Fibroblast of peridontal ligament (primary cell): ENCODE data around the gene TRABD2B.

ENCODE experiments used
- DNase-seq: peaks from one replicate; pipeline ENCODE4 v3.0.0-alpha.2; 2010; ENCODE audit errors: extremely low read depth

Gene TRABD2B

DNA sequence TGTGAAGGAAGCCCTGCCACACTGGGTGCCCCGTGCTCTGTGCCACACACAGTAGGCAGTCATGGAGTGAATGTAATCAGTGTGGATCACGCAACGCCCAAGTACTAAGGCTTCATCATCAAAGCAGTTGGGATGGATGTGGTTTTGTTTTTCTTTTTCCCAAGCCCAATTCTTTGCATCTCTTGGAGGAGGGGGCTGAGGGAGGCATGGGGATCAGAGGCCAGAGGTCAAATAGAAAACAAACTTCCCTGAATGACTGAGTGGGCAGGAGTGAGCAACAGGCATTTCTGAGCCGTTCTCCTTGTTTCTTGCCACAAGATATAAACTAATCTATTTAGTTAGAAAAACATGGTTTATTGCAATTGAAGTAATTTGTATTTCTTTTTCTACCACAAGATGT is 85.3 kb downstream of the TRABD2B start:
- peak; percentile 18 for DNase-seq

DNA sequence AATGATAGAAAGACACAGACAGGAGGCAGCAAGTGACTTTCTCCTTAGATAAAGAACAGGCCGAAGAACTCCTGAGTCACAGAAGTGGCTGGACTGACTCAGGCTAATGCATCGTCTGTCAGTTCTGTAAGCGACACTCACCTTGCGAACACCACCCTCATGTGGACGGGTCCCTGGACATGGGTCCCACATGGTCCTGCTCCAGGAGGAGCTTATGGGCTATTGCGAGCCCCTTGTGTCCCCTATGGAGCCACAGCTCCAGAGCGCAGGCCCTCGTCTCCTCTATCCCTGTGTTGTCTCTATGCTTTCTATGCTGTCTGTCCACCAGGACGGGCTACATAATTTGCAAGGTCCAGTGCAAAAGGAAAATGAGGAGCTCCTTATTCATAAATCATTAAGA is 85.8 kb downstream of the TRABD2B start:
- no peak for DNase-seq

DNA sequence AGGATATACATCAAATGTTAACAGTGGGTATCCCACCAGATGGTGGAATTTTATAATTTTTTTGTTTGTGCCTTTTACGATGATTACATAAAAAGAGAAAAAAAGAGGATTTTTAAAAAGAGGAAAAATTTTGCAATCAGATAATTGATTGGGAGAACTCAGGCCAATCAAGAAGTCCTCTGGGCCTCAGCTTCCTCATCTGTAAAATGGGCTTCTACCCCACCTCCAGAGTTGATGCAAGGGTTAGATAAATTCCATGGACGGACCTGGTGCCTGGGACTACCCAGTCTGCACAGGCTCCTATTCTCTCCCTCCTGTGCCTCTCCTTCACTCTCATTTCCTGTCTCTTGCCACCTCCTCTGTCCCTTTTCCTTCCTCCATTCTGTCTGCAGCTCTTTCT is 88.9 kb downstream of the TRABD2B start:
- DNase-seq: no peak

DNA sequence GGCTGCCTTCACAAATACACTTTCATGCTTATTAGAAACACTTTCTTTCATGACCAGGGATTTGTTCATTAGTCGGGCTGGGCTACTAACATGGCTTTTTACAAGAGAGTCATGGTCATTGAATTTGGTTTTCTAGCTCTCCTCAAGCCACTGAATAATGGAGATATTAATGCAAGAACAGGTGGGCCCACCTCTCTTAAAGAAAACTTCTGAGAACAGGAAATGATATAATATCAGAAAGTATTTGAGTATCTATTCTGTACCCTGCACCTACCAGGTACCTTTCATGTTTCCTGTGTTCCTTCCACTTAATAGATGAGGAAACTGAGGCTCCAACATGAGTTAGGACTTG is 90.0 kb downstream of the TRABD2B start:
- no peak for DNase-seq

DNA sequence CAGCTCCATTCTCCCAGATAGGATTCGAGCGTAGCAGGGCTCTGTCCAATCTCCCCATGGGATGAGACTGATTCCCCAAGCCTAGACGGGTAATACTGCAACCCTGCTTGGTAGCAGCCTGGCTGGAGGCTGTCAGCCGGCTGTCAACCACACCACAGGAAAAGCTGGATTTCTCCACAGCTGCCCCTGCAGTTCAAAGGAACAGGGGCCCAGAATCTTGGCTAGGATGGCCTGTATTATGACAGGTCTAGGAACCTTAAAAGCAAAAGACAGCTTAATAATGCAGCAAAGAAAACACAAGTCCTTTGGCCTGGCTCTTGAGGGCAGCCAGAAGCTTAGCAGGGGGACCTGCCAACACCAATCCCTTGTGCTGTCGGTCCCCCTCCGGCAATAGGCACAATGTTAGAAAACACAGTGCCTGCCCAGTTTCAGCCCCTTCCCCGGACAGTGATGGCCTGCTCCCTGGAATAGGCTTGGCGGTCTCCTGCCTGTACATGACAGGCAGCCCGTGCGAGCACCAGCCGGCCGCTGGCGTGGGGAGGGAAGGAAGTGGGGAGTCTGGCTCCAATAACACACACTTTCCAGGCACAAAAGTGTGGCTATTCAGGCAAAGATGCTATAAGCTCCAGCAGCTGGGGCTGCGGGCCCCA is 90.5 kb downstream of the TRABD2B start:
- no peak for DNase-seq

DNA sequence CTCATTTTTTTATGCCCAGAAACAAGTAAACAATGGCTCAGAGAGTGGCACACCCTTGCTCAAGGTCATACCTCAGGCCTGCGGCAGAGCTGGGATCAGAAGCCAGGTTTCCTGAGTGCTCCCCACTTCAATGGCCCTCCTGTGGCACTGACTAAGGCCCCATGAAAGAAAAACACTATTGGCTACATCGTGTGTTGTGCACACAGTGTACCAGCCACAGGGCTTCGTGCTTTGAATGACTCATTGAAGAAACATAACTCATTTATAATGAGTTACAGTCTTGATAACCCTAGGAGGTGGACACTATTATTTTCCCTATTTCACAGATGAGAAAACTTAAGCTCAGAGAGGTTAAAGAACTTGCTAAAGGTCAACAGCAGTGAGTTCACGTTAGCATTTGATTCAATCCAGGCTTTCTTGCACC is 91.2 kb downstream of the TRABD2B start:
- no peak for DNase-seq

DNA sequence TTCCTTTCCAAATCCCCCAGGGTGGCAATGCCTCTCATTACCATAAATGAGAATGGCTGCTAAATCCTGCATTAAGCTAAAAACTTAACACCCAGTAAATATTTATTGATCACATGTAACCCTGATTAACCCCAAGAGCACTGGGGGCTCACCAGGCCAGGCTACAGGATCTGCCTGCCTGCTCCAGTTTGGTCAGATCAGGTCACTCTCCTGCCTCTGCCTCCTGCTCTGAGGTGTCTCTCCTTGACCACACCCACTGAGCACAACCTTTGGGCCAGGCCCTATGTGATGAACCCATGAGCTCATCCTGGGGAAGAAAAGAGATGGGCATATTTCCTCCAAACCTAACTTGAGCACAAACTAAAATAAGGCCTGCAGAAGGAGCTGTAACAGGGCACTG is 93.5 kb downstream of the TRABD2B start:
- no peak for DNase-seq

DNA sequence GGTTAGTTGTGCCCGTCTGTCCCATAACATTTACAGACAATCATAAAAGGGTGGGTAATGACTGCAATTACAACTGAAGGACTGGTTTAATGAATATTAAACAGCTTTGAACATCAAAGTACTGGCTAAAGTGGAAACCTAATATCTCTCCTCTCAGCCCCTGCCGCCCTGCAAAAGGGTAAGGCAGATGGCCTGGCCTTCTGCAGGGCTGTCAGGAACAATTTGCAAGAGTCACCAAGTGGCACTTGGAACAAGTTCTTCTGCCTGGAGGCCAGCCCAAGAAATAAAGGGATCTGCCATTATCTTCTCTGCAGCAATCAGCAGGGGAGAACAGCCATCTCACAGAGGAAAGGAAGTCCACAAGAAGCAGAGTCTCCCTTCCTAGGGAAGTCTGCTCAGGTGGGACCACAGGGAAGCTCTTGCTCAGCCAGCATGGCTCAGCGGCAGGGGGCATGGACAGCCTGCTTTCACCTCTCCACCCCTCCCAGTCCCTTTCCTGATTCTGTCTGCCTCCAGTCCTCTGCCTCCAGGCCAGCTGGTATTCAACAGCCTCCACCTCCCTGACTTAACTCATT is 96.1 kb downstream of the TRABD2B start:
- DNase-seq: no peak

DNA sequence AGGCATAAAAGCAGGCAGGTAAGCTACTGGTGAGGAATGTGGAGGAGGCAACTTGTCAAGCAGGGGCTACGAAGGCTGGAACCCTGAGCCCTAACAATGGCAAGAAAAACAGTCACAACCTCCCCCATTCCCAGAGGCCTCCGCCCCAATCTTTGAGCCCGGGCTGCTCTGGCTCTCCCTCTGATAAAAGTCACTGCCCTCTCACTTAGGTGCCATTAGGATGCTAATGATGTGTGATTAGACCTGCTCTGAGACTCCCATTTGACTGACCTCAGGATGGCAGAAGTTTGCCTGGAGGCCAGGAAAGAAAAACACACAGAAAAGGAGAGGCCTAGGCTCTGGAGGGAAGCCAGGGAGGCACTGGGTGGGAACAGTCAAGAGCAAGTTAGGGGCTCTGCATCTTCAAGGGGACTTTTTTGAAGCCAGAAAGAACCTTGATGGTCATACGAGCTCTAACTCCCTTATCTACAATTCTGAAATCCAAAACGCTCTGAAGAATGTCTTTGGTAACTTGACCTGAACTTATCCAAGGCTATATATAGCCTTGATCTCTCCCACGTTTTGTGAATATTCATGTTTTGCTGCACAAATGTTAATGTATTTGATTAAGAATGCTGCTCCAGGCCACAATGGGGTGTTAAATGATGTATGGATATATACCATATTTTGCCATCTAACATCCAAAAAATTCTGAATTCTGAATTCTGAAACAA is 98.9 kb downstream of the TRABD2B start:
- DNase-seq: no peak

DNA sequence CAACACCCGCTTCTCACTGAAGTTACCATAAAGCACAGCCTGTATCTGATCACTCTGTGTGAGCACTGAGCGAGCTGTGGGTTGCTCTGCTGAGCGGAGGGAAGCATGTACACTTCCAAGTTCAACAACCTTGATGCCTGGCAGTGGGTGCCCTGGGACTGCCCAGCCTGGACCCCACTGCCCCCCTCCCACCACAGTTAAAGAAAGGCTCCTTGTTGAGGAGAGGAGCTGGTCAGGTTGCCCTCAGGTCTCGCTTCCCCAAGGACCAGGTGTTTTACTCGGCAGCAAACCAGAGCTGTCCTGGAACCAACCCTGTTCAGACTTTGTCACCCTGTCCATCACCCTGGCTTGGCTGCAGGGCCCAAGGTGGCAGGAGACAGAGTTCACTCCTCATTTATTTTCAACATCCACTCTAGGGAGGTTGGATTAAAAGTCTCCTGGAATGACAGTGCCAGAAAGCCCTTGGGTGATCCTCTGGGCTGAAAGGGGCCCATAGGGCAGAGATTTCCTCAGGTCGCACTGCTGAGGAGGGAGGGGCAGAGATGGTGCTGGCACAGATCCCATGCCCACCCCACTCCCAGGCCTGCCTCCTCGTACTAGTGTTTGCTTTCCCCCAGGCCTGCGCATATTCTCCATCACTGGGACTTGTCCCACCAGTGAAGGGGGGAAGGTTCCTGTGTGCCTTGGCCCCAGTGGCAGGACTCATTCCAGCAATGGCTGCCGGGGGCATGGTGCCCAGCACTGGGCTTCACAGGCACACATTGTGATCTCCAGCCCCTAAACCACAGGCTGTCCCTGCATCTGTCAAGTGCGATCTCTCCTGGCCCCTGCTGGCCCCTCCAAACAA is 101.7 kb downstream of the TRABD2B start:
- no peak for DNase-seq

DNA sequence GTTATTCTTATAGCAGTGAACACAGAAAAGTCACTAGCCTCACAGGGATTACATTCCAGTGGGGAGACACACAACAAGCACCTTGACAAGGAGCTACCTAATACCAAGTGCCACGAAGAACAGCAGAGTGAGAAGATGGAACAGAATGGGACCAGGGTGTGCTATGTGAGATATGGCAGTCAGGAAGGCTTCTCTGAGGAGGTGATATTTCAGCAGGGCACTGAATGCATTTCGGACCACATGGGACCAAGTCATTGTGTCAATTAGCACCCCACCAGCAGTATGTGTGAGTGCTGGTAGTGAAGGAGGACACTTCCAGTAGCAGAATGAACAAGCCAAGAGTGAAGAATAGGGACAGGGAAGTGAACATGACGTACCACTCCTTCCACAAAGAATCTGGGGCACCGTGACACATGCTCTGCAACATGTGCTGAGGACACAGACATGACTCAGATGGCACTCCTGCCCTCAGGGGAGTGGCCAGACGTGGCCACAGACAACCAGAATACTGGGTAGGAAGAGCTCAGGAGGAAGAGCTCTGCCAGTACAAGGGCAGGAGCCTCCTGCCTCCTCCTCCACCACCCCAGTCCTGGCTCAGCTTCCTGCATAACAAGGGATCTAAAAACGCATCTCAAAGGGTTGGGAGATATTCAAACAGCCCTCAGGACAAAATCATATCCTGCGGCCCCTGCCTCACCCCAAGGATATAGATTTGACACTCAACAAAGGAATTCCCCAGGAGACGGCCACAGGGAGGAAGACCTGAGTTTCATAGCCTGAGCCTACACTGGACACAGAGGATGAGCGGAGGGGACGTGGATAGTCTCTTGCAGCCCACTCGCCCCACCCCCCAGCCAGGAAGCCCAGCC is 102.5 kb downstream of the TRABD2B start:
- DNase-seq: no peak

DNA sequence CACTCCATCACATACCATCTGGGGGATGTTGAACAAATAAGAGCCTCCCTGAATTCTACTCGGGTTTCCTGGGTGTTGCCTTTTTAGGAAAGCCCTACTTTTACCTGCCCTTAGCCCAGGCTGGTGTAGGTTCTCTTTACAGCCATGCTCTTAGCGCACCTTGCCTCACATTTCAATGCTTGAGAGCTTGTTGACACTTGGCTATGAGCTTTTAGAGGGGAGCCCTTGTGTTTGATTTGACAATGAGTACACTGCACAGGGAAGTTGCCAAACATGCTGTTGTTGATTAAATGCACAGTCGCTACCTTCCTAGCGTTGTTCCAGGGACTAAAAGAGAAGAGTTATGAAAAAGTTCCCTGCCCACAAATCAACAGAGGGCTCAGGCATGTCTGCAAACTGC is 103.8 kb downstream of the TRABD2B start:
- DNase-seq: no peak

DNA sequence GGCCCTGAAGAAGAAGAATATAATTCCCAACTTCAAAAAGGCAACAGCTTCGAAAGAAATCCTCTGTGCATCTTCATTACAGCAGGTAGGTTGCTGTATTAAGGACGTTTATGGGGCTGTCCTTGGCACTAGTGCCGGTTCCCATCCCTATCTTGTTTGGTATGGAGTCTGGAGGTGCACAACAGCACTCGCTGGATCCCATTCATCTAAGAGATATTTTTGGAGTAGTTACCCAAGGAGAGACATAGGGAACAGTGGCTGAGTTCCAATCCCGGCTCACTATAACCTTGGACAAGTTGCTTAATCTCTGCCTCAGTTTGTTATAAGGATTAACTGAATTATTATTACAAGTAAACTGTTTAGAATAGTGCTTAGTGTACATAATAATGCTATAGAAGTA is 106.4 kb downstream of the TRABD2B start:
- no peak for DNase-seq

DNA sequence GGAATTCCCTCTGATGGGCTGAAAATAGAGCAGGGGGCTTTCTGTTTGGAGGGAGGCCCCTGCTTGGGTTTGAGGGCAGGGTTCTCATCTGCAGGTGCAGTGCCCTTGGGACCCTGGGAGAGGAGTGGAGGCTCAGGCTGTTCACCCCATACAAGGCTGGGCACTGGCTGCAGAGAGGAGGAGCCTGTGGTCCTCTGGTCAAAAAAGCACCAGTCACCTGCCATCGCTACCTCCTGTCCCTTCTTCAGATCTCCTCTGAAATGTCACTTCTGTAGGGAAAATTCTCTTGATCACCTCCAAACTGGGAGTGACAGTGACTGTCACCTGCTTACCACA is 108.9 kb downstream of the TRABD2B start:
- no peak for DNase-seq

DNA sequence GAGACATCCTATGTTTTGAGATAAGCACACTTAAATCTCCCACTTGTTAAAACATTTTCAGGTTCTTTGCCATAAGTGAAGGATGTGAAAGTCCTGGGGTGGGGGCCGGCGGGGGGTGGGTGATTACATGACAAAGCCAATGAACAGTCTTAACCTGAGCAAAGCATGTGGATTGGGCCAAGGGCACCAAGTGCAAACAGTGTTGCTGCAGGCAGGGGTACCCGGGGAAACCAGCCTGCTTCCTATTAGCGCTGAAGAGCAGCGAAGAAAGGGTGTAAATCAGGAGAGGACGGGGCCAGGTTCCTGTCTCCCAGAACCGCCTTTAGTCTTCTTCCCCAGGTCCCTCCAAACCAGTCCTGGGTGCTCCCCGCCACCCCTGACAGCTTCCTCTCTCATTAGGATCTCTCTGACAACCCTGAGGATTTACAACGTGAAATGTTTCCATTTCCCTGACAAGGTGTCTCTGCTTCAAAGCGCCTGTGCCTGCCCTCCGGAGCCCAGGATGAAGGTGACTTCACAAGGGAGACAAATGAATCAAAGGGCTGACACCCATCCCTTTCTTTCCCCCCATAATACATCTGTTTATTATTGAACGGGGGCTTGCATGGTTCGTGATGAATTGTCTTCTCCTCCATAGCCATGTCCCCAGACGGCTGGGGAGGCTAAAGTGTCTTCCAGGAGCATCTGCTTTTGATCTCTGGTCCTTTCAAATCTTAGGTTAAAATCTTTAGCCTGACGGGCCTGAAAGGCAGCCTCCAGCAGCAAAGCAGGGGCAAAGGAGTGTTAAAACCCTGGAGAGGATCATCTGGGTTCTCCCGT is 109.5 kb downstream of the TRABD2B start:
- no peak for DNase-seq

DNA sequence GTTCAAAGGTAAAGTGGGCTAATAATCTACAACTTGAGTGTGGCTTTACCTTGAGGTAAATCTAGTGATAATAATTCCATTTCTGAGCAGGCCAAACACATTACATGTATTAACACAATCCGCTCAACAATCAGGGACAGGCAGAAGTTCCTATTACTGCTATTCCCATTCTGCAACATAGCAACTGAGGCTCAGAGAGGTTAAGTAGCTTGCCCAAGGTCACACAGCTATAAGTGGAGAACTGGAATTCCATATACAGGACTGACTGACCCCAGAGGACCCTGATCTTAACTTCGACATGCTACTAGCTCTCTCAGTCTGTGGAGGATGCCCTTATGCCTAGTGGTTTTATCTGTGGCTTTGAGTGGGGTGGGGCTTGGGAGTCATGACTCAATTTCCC is 110.1 kb downstream of the TRABD2B start:
- no peak for DNase-seq

DNA sequence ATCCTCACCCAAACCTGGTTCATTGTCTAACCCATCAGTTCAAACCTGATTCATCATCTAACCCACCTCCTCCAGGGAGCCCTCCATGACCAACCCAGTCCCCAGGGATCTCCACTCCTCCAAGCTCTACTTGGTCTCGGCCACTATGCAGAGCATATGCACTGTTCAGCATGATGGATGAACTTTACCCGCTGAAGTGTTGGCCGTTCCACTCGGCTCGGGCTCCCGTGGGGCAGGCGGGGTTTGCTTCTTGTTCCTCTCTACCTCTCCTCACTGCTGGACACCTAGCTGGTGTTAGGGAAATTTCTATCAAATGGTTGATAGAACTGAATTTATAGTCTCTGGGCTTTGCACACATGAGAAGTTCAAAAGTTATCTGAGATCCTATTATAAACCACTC is 111.0 kb downstream of the TRABD2B start:
- no peak for DNase-seq

DNA sequence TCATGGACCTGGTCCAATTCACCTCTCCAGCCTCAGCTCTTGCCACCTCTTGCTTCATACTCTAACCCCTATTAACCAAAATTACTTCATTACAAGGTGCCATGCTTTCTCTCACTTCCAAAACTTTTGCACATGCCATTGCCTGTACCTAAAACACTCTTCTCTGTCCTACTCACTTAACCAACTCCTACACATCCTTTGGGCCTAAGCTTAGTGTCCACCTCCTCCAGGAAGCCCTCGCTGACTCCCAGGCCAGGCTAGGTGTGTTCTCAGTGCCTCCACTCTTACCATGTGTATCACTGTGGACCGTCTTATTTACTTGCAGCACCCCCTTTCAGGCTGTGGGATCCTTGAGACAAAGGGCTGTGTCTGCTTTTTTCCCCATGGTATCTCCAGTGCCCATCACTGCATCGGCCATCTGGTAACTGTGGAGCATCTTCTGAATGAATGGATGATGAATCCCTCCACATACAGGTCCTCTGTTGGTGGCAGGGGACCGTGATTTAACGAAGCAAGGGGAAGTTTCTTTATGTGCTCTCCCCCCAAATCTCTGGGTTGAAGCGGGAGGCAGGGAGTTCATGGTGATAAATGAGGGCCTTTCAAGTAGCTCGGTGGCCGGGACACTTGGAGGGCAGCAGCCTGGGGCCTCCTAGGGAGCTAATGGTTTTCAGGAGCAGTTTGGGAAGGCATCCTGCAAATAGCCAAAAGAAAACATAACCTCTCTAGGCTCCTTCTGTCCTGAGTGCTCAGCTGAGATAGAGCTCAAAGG is 111.9 kb downstream of the TRABD2B start:
- DNase-seq: no peak

DNA sequence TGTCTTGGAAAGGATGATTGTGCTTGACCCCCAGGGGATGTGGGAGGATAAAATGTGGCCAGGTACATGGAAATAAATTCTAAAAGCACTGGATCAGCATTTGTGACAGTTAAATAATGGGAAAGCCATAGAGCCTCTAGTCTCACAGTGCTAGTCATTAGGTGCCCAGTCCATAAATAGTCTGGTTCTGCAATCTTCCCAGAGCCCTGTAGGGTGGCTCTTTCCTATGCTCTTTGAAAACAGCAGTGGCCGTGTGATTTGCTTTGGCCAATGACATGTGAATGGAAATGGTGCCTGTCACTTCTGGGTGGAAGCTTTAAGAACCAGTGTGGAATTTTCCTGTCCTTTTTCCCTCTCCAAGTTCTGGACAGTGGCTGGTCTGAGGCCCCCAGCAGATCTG is 113.2 kb downstream of the TRABD2B start:
- DNase-seq: no peak
